GM21515 (cell line): ENCODE results near the gene DCTD.
A peak's percentile ranks its signal among the peaks of the same experiment; 100 is the strongest.
"Not testable (repeated sequence)": the region's sequence is repeated elsewhere in the genome, so short reads cannot be mapped to it uniquely, and the experiment has no call there.

Source experiments
- ATAC-seq: cut with Tn5 transposase; IDR thresholded peaks from one replicate; pipeline ENCODE4 v1.9.1; 2021; ENCODE audit not compliant: unreplicated experiment

The DCTD gene

GRCh38 chr4:182922501-182923284 is 5.5 kb upstream of the DCTD start:
- no peak for ATAC-seq

GRCh38 chr4:182921608-182922007 is 4.4 kb upstream of the DCTD start:
- no peak for ATAC-seq

GRCh38 chr4:182920676-182921075 is 3.5 kb upstream of the DCTD start:
- no peak for ATAC-seq

- peak; percentile 27 for ATAC-seq
Observed at GRCh38 chr4:182918791-182919302, 1.7 kb upstream of the DCTD start.

- ATAC-seq = peak; percentile 25
Observed at GRCh38 chr4:182918044-182918607, 940 bp upstream of the DCTD start.

GRCh38 chr4:182916483-182917181 is 554 bp downstream of the DCTD start:
- ATAC-seq = peak; percentile 29

GRCh38 chr4:182914357-182914756 is 2.8 kb downstream of the DCTD start:
- ATAC-seq = no peak

GRCh38 chr4:182913621-182914020 is 3.6 kb downstream of the DCTD start:
- ATAC-seq = no peak

- no peak for ATAC-seq
Observed at GRCh38 chr4:182913036-182913435, 4.2 kb downstream of the DCTD start.

- ATAC-seq = no peak
Observed at GRCh38 chr4:182908124-182908523, 9.1 kb downstream of the DCTD start.

GRCh38 chr4:182907396-182907795 is 9.8 kb downstream of the DCTD start:
- ATAC-seq = no peak

- ATAC-seq = no peak
Observed at GRCh38 chr4:182906786-182907185, 10.4 kb downstream of the DCTD start.

GRCh38 chr4:182905038-182905437 is 12.1 kb downstream of the DCTD start:
- no peak for ATAC-seq

GRCh38 chr4:182904211-182904761 is 12.9 kb downstream of the DCTD start:
- no peak for ATAC-seq

- ATAC-seq = no peak
Observed at GRCh38 chr4:182903013-182903412, 14.2 kb downstream of the DCTD start.

- no peak for ATAC-seq
Observed at GRCh38 chr4:182901337-182901736, 15.8 kb downstream of the DCTD start.

- not testable (repeated sequence) for ATAC-seq
Observed at GRCh38 chr4:182900021-182900420, 17.2 kb downstream of the DCTD start.

- ATAC-seq = no peak
Observed at GRCh38 chr4:182898479-182898799, 18.7 kb downstream of the DCTD start.

GRCh38 chr4:182897601-182898478 is 19.3 kb downstream of the DCTD start:
- ATAC-seq = no peak

GRCh38 chr4:182896421-182896820 is 20.8 kb downstream of the DCTD start:
- no peak for ATAC-seq

- ATAC-seq = no peak
Observed at GRCh38 chr4:182895791-182896292, 21.3 kb downstream of the DCTD start.
